GM23338 (cell line): Measurements from ENCODE around the gene SLC43A3. TPM values are rescaled to one million over a fixed set of nuclear protein-coding genes. Genes with fewer than 3 reads are reported as not detected.

Experiments
- ATAC-seq: fragments of 200-7000 bp; cut with Tn5 transposase; 3 replicates; pipeline ENCODE4 v1.9.1; 2020
- DNase-seq: peaks from one replicate; pipeline ENCODE4 v3.0.0-alpha.2; 2015; ENCODE audit warnings: low spot score
- H2AFZ ChIP-seq: fragments of 200-600 bp; sonication (generic); 2 replicates; pipeline ENCODE4 v1.8.0; 2016; ENCODE audit warnings: antibody characterized with exemption, mild to moderate bottlenecking, moderate library complexity
- H3F3A ChIP-seq: fragments of 200-600 bp; sonication (generic); replicated peaks from 2 replicates; pipeline ENCODE4 v1.8.0; 2017; ENCODE audit warnings: antibody characterized with exemption, mixed run types, low read depth
- H3K27ac ChIP-seq: fragments of 200-600 bp; sonication (generic); 2 replicates; pipeline ENCODE4 v1.6.1; 2016; ENCODE audit warnings: low read depth
- H3K27me3 ChIP-seq: fragments of 200-600 bp; sonication (generic); 2 replicates; pipeline ENCODE4 v1.8.0; 2016; ENCODE audit warnings: mild to moderate bottlenecking, mixed run types, moderate library complexity; ENCODE audit not compliant: insufficient read depth
- H3K36me3 ChIP-seq: fragments of 200-600 bp; sonication (generic); 2 replicates; pipeline ENCODE4 v1.8.0; 2016; ENCODE audit warnings: mild to moderate bottlenecking; ENCODE audit not compliant: insufficient read depth
- H3K4me1 ChIP-seq: fragments of 200-600 bp; sonication (generic); 2 replicates; pipeline ENCODE4 v1.8.0; 2016; ENCODE audit warnings: mild to moderate bottlenecking, moderate library complexity; ENCODE audit not compliant: insufficient read depth
- H3K4me2 ChIP-seq: fragments of 200-600 bp; sonication (generic); 2 replicates; pipeline ENCODE4 v1.7.1; 2017; ENCODE audit warnings: mixed run types
- H3K4me3 ChIP-seq: fragments of 200-600 bp; sonication (generic); 2 replicates; pipeline ENCODE4 v1.6.1; 2016; ENCODE audit warnings: mixed run types
- H3K79me2 ChIP-seq: fragments of 200-600 bp; sonication (generic); replicated peaks from 2 replicates; pipeline ENCODE4 v1.8.0; 2017; ENCODE audit warnings: mild to moderate bottlenecking; ENCODE audit not compliant: insufficient read depth
- H3K9me2 ChIP-seq: fragments of 200-600 bp; sonication (generic); 2 replicates; pipeline ENCODE4 v1.8.0; 2017; ENCODE audit not compliant: insufficient read depth
- H4K20me1 ChIP-seq: fragments of 200-600 bp; sonication (generic); replicated peaks from 2 replicates; pipeline ENCODE4 v1.8.0; 2017; ENCODE audit warnings: mild to moderate bottlenecking; ENCODE audit not compliant: insufficient read depth
- H3K27ac Mint-ChIP-seq: 2 replicates; pipeline ENCODE4 v1.8.0; 2020; ENCODE audit warnings: inconsistent platforms, mild to moderate bottlenecking, moderate library complexity, mixed read lengths
- H3K27me3 Mint-ChIP-seq: 3 replicates; pipeline ENCODE4 v1.8.0; 2022; ENCODE audit warnings: low read depth, mild to moderate bottlenecking, moderate library complexity, mixed read lengths, inconsistent platforms; ENCODE audit not compliant: insufficient read depth, poor library complexity
- H3K36me3 Mint-ChIP-seq: 3 replicates; pipeline ENCODE4 v1.8.0; 2021; ENCODE audit warnings: low read depth, mild to moderate bottlenecking, inconsistent platforms, moderate library complexity, mixed read lengths
- H3K4me1 Mint-ChIP-seq: 3 replicates; pipeline ENCODE4 v1.8.0; 2020; ENCODE audit warnings: mild to moderate bottlenecking, inconsistent platforms, mixed read lengths
- H3K4me3 Mint-ChIP-seq: 3 replicates; pipeline ENCODE4 v1.8.0; 2021; ENCODE audit warnings: moderate library complexity, mild to moderate bottlenecking, inconsistent platforms, mixed read lengths
- H3K9me3 Mint-ChIP-seq: 3 replicates; pipeline ENCODE4 v1.8.0; 2020; ENCODE audit warnings: moderate library complexity, mild to moderate bottlenecking, inconsistent platforms, mixed read lengths
- CREB1 ChIP-seq: fragments of 250-450 bp; sonication (Bioruptor Pico); IDR thresholded peaks from 2 replicates; pipeline ENCODE4 v1.5.0; 2020; ENCODE audit warnings: low read depth, mild to moderate bottlenecking, moderate library complexity
- EZH2phosphoT487 ChIP-seq: fragments of 200-600 bp; sonication (generic); IDR thresholded peaks from one replicate; pipeline ENCODE4 v1.8.1; 2018; ENCODE audit warnings: antibody characterized with exemption; ENCODE audit not compliant: unreplicated experiment
- JUNB ChIP-seq: IDR thresholded peaks from one replicate; pipeline ENCODE4 v1.6.1; 2016; ENCODE audit warnings: antibody characterized with exemption; ENCODE audit not compliant: unreplicated experiment
- POLR2AphosphoS5 ChIP-seq: IDR thresholded peaks from 2 replicates; pipeline ENCODE4 v1.6.1; 2016; ENCODE audit warnings: antibody characterized with exemption, low read depth
- ZNF114 ChIP-seq: fragments of 250-450 bp; sonication (Bioruptor Pico); IDR thresholded peaks from 2 replicates; pipeline ENCODE4 v1.5.0; 2020; ENCODE audit warnings: mild to moderate bottlenecking, moderate library complexity
- polyA plus RNA-seq: library from polyadenylated mRNA; unstranded; fragments of >200 nt; fragmentation: Nextera tagmentation; extraction: Ambion mirVana; gene quantifications from 2 replicates; pipeline ENCODE4 v1.2.1, GENCODE V29; 2016
- total RNA-seq: library from RNA; depleted of rRNA; stranded (reverse); fragments of >200 nt; shearing (Covaris generic); gene quantifications from 2 replicates; pipeline ENCODE4 v1.2.3, GENCODE V29; 2014
- TF ChIP-seq, protein P1 (sequence below): fragments of 250-450 bp; sonication (Bioruptor Pico); IDR thresholded peaks from 2 replicates; pipeline ENCODE4 v1.5.0; 2020; ENCODE audit warnings: mild to moderate bottlenecking, moderate library complexity
- TF ChIP-seq, protein P2 (sequence below): IDR thresholded peaks from 2 replicates; pipeline ENCODE4 v1.6.1; 2016; ENCODE audit warnings: antibody characterized with exemption
- TF ChIP-seq, protein P3 (sequence below), 2 experiments: fragments of 200-600 bp in 1 of 2; sonication (generic) in 1 of 2; conservative IDR thresholded peaks; 2 replicates each; pipeline versions ENCODE4 v1.5.1 to v1.6.1; 2016 to 2017; ENCODE audit warnings: antibody characterized with exemption in 2 of 2, low read depth in 2 of 2, mild to moderate bottlenecking in 2 of 2, moderate library complexity in 1 of 2
- TF ChIP-seq, protein P4 (sequence below): IDR thresholded peaks from one replicate; pipeline ENCODE4 v1.6.1; 2018; ENCODE audit warnings: antibody characterized with exemption; ENCODE audit not compliant: unreplicated experiment

The SLC43A3 gene
- total and polyA plus RNA-seq, 2 experiments from 2014 or later, result 14.3 to 24.8 TPM

DNA sequence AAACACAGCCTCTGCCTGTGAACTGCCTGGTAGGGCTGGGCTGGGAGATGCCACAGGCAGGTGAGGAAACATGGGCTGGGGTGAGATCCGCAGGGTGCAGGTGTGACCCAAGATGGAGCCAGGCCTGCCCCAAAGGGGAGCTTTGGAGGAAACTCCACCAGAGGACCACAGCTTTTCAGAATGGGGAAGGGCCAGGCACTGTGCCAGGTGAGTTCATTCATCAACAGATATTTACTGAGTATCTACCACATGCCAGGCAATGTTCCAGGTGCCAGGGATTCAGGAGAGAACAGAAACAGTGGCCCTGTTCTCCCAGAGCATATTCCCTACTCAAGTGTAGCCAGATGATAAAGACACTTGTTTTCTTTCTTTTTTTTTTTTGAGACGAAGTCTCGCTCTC, 44.6 kb upstream of the SLC43A3 start (continued):
- TF ChIP-seq, protein P1, sequence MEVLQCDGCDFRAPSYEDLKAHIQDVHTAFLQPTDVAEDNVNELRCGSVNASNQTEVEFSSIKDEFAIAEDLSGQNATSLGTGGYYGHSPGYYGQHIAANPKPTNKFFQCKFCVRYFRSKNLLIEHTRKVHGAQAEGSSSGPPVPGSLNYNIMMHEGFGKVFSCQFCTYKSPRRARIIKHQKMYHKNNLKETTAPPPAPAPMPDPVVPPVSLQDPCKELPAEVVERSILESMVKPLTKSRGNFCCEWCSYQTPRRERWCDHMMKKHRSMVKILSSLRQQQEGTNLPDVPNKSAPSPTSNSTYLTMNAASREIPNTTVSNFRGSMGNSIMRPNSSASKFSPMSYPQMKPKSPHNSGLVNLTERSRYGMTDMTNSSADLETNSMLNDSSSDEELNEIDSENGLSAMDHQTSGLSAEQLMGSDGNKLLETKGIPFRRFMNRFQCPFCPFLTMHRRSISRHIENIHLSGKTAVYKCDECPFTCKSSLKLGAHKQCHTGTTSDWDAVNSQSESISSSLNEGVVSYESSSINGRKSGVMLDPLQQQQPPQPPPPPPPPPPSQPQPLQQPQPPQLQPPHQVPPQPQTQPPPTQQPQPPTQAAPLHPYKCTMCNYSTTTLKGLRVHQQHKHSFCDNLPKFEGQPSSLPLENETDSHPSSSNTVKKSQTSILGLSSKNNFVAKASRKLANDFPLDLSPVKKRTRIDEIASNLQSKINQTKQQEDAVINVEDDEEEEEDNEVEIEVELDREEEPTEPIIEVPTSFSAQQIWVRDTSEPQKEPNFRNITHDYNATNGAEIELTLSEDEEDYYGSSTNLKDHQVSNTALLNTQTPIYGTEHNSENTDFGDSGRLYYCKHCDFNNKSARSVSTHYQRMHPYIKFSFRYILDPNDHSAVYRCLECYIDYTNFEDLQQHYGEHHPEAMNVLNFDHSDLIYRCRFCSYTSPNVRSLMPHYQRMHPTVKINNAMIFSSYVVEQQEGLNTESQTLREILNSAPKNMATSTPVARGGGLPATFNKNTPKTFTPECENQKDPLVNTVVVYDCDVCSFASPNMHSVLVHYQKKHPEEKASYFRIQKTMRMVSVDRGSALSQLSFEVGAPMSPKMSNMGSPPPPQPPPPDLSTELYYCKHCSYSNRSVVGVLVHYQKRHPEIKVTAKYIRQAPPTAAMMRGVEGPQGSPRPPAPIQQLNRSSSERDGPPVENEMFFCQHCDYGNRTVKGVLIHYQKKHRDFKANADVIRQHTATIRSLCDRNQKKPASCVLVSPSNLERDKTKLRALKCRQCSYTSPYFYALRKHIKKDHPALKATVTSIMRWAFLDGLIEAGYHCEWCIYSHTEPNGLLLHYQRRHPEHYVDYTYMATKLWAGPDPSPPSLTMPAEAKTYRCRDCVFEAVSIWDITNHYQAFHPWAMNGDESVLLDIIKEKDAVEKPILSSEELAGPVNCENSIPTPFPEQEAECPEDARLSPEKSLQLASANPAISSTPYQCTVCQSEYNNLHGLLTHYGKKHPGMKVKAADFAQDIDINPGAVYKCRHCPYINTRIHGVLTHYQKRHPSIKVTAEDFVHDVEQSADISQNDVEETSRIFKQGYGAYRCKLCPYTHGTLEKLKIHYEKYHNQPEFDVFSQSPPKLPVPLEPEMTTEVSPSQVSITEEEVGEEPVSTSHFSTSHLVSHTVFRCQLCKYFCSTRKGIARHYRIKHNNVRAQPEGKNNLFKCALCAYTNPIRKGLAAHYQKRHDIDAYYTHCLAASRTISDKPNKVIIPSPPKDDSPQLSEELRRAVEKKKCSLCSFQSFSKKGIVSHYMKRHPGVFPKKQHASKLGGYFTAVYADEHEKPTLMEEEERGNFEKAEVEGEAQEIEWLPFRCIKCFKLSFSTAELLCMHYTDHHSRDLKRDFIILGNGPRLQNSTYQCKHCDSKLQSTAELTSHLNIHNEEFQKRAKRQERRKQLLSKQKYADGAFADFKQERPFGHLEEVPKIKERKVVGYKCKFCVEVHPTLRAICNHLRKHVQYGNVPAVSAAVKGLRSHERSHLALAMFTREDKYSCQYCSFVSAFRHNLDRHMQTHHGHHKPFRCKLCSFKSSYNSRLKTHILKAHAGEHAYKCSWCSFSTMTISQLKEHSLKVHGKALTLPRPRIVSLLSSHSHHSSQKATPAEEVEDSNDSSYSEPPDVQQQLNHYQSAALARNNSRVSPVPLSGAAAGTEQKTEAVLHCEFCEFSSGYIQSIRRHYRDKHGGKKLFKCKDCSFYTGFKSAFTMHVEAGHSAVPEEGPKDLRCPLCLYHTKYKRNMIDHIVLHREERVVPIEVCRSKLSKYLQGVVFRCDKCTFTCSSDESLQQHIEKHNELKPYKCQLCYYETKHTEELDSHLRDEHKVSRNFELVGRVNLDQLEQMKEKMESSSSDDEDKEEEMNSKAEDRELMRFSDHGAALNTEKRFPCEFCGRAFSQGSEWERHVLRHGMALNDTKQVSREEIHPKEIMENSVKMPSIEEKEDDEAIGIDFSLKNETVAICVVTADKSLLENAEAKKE (CRISPR knock-in tag), result no peak
- TF ChIP-seq JUNB (no peak), POLR2AphosphoS5 (no peak)
- TF ChIP-seq, protein P2, sequence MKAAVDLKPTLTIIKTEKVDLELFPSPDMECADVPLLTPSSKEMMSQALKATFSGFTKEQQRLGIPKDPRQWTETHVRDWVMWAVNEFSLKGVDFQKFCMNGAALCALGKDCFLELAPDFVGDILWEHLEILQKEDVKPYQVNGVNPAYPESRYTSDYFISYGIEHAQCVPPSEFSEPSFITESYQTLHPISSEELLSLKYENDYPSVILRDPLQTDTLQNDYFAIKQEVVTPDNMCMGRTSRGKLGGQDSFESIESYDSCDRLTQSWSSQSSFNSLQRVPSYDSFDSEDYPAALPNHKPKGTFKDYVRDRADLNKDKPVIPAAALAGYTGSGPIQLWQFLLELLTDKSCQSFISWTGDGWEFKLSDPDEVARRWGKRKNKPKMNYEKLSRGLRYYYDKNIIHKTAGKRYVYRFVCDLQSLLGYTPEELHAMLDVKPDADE, result no peak

DNA sequence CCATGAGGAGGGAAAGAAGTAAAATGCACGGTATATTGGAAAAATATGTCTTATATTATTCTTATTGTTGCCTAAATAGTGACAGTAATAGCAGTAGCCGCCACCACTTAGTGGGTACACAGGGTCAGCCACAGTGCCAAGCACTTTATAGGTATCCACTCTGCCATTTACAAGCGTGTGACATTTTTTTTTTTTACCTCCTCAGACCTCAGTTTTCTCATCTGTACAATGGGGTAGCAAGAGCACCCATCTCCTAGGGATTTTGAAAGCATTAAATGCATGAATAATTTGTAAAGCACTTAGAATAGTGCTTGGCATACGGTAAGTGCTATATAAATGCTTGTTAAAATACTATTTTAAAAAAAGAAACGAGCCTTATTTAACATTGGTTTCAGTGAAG, 42.3 kb upstream of the SLC43A3 start:
- Histone ChIP-seq H3K27ac (no peak overlapping the region), H3K9me2 (no peaks in the 10 kb centered on the region), H3K79me2 (0 out of 2 replicates have a peak, but pooled peaks cover 3% of the 10 kb centered on the region), H4K20me1 (no peaks in the 10 kb centered on the region; the same call in 1 of the 2 replicates), H3F3A (0 out of 2 replicates have a peak, but pooled peaks cover 20% of the 10 kb centered on the region), H3K27me3 (no peaks in the 10 kb centered on the region), H3K4me2 (peak overlapping the region; percentile 68; the same call in 1 of the 2 replicates), H3K4me1 (peaks cover 37% of the 10 kb centered on the region), H3K4me3 (no peak overlapping the region), H3K36me3 (no peaks in the 10 kb centered on the region; the same call in 1 of the 2 replicates), H2AFZ (no peak overlapping the region)
- no peak for ATAC-seq
- H3K9me3 Mint-ChIP-seq, result no peaks in the 10 kb centered on the region; the same call in 2 of the 3 replicates
- H3K27ac Mint-ChIP-seq, result no peak overlapping the region
- no peak for DNase-seq
- H3K36me3 Mint-ChIP-seq, result peaks cover 40% of the 10 kb centered on the region
- peaks cover 40% of the 10 kb centered on the region for H3K4me1 Mint-ChIP-seq
- no peak overlapping the region for H3K4me3 Mint-ChIP-seq
- H3K27me3 Mint-ChIP-seq, result peaks cover 16% of the 10 kb centered on the region
- TF ChIP-seq EZH2phosphoT487, result no peak
- TF ChIP-seq ZNF114 (CRISPR knock-in tag), result no peak
- TF ChIP-seq, protein P3, sequence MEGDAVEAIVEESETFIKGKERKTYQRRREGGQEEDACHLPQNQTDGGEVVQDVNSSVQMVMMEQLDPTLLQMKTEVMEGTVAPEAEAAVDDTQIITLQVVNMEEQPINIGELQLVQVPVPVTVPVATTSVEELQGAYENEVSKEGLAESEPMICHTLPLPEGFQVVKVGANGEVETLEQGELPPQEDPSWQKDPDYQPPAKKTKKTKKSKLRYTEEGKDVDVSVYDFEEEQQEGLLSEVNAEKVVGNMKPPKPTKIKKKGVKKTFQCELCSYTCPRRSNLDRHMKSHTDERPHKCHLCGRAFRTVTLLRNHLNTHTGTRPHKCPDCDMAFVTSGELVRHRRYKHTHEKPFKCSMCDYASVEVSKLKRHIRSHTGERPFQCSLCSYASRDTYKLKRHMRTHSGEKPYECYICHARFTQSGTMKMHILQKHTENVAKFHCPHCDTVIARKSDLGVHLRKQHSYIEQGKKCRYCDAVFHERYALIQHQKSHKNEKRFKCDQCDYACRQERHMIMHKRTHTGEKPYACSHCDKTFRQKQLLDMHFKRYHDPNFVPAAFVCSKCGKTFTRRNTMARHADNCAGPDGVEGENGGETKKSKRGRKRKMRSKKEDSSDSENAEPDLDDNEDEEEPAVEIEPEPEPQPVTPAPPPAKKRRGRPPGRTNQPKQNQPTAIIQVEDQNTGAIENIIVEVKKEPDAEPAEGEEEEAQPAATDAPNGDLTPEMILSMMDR (conservative IDR thresholded peaks at IDR 0.05; ENCODE audit: low read depth in 2 of 2), result no peak
- TF ChIP-seq CREB1 (CRISPR knock-in tag), result no peak
- TF ChIP-seq POLR2AphosphoS5, result no peak
- TF ChIP-seq, protein P4, sequence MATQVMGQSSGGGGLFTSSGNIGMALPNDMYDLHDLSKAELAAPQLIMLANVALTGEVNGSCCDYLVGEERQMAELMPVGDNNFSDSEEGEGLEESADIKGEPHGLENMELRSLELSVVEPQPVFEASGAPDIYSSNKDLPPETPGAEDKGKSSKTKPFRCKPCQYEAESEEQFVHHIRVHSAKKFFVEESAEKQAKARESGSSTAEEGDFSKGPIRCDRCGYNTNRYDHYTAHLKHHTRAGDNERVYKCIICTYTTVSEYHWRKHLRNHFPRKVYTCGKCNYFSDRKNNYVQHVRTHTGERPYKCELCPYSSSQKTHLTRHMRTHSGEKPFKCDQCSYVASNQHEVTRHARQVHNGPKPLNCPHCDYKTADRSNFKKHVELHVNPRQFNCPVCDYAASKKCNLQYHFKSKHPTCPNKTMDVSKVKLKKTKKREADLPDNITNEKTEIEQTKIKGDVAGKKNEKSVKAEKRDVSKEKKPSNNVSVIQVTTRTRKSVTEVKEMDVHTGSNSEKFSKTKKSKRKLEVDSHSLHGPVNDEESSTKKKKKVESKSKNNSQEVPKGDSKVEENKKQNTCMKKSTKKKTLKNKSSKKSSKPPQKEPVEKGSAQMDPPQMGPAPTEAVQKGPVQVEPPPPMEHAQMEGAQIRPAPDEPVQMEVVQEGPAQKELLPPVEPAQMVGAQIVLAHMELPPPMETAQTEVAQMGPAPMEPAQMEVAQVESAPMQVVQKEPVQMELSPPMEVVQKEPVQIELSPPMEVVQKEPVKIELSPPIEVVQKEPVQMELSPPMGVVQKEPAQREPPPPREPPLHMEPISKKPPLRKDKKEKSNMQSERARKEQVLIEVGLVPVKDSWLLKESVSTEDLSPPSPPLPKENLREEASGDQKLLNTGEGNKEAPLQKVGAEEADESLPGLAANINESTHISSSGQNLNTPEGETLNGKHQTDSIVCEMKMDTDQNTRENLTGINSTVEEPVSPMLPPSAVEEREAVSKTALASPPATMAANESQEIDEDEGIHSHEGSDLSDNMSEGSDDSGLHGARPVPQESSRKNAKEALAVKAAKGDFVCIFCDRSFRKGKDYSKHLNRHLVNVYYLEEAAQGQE, result no peak
